DOHH2 (cell line): ENCODE measurements around the gene ARL15.

ENCODE experiments used
- H3F3A ChIP-seq: fragments of 200-600 bp; sonication (generic), shearing (Covaris generic); 2 replicates; pipeline ENCODE4 v1.6.0; 2016; ENCODE audit warnings: antibody characterized with exemption, mild to moderate bottlenecking; ENCODE audit not compliant: control insufficient read depth, insufficient read depth
- H3K27ac ChIP-seq: fragments of 200-600 bp; sonication (generic); 2 replicates; pipeline ENCODE4 v1.5.1; 2014; ENCODE audit warnings: low read depth, mild to moderate bottlenecking, low read length, moderate library complexity
- H3K27me3 ChIP-seq: fragments of 200-600 bp; sonication (generic); 2 replicates; pipeline ENCODE4 v1.6.1; 2014; ENCODE audit warnings: mild to moderate bottlenecking, low read length, mixed read lengths; ENCODE audit not compliant: control insufficient read depth
- H3K36me3 ChIP-seq: fragments of 200-600 bp; sonication (generic); 2 replicates; pipeline ENCODE4 v1.6.1; 2014; ENCODE audit warnings: mild to moderate bottlenecking, low read length, moderate library complexity, mixed read lengths; ENCODE audit not compliant: control insufficient read depth
- H3K4me1 ChIP-seq: fragments of 200-600 bp; sonication (generic); 2 replicates; pipeline ENCODE4 v1.6.1; 2014; ENCODE audit warnings: mild to moderate bottlenecking, low read length, mixed read lengths; ENCODE audit not compliant: control insufficient read depth
- H3K4me2 ChIP-seq: fragments of 200-600 bp; sonication (generic); 2 replicates; pipeline ENCODE4 v1.6.0; 2014; ENCODE audit warnings: mild to moderate bottlenecking, low read length, moderate library complexity
- H3K4me3 ChIP-seq: fragments of 200-600 bp; sonication (generic); 2 replicates; pipeline ENCODE4 v1.5.1; 2014; ENCODE audit warnings: mild to moderate bottlenecking, low read length, mixed read lengths
- H3K79me2 ChIP-seq: fragments of 200-600 bp; sonication (generic); 2 replicates; pipeline ENCODE4 v1.6.1; 2014; ENCODE audit warnings: mild to moderate bottlenecking, low read length, mixed read lengths; ENCODE audit not compliant: control insufficient read depth
- H3K9me2 ChIP-seq: fragments of 200-600 bp; sonication (generic); replicated peaks from 2 replicates; pipeline ENCODE4 v1.6.1; 2014; ENCODE audit warnings: mild to moderate bottlenecking, low read length, mixed read lengths; ENCODE audit not compliant: control insufficient read depth
- H3K9me3 ChIP-seq: fragments of 200-600 bp; sonication (generic); 2 replicates; pipeline ENCODE4 v1.6.1; 2014; ENCODE audit warnings: antibody characterized with exemption, low read length, mixed read lengths; ENCODE audit not compliant: control insufficient read depth, insufficient read depth
- H4K20me1 ChIP-seq: fragments of 200-600 bp; sonication (generic); 2 replicates; pipeline ENCODE4 v1.6.0; 2014; ENCODE audit warnings: low read depth, mild to moderate bottlenecking, antibody characterized with exemption, low read length, moderate library complexity; ENCODE audit not compliant: control insufficient read depth, insufficient read depth
- EZH2phosphoT487 ChIP-seq: fragments of 200-600 bp; sonication (generic); IDR thresholded peaks from 2 replicates; pipeline ENCODE4 v1.6.1; 2017; ENCODE audit warnings: borderline replicate concordance, mild to moderate bottlenecking, antibody characterized with exemption, low read length, moderate library complexity, mixed read lengths
- TF ChIP-seq, protein P1 (sequence below): fragments of 200-600 bp; sonication (generic); IDR thresholded peaks from one replicate; pipeline ENCODE4 v1.5.1; 2014; ENCODE audit warnings: antibody characterized with exemption, mild to moderate bottlenecking, low read depth, low read length; ENCODE audit not compliant: poor library complexity, severe bottlenecking

ARL15 gene

DNA sequence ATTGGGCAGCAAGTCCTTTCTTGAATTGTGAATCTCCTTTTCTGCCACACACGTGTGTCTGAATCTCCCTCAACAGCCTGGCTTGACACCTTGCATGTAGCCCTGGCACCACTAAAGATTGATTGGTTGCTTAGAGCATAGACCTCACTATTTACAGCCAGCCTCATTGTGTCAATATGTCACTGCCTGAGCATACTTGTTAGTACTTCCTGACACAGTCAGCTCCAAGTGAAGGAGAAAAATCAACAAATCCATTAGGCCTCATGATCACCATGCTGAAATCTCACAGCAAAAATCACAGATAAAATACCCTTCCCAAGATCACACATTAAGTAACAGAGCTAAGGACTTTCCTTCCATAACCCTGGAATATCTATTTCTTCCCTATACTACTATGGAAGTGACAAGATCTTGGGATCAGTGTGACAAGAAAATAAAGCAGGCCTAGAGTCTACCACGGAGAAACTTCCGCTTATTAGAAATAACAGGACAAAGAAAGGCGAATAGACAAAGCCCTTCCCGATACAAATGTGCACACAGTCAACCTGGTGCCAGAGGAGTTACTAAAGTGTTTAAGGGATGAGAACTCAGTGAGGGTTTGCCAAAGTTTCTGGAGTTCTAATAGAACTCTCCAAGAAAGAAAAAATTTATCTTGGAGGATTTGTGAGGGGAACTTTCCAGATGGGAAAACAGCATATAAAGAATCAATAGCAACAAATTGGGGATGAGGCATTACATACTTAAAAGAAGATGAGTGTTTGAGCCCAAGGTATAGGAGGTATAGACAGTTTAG lies 5.6 kb upstream of the ARL15 start:
- TF ChIP-seq, protein P1, sequence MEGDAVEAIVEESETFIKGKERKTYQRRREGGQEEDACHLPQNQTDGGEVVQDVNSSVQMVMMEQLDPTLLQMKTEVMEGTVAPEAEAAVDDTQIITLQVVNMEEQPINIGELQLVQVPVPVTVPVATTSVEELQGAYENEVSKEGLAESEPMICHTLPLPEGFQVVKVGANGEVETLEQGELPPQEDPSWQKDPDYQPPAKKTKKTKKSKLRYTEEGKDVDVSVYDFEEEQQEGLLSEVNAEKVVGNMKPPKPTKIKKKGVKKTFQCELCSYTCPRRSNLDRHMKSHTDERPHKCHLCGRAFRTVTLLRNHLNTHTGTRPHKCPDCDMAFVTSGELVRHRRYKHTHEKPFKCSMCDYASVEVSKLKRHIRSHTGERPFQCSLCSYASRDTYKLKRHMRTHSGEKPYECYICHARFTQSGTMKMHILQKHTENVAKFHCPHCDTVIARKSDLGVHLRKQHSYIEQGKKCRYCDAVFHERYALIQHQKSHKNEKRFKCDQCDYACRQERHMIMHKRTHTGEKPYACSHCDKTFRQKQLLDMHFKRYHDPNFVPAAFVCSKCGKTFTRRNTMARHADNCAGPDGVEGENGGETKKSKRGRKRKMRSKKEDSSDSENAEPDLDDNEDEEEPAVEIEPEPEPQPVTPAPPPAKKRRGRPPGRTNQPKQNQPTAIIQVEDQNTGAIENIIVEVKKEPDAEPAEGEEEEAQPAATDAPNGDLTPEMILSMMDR, result no peak
- no peak for TF ChIP-seq EZH2phosphoT487
- H3K4me3 ChIP-seq, result no peak overlapping the region
- no peak overlapping the region for H3K4me2 ChIP-seq

DNA sequence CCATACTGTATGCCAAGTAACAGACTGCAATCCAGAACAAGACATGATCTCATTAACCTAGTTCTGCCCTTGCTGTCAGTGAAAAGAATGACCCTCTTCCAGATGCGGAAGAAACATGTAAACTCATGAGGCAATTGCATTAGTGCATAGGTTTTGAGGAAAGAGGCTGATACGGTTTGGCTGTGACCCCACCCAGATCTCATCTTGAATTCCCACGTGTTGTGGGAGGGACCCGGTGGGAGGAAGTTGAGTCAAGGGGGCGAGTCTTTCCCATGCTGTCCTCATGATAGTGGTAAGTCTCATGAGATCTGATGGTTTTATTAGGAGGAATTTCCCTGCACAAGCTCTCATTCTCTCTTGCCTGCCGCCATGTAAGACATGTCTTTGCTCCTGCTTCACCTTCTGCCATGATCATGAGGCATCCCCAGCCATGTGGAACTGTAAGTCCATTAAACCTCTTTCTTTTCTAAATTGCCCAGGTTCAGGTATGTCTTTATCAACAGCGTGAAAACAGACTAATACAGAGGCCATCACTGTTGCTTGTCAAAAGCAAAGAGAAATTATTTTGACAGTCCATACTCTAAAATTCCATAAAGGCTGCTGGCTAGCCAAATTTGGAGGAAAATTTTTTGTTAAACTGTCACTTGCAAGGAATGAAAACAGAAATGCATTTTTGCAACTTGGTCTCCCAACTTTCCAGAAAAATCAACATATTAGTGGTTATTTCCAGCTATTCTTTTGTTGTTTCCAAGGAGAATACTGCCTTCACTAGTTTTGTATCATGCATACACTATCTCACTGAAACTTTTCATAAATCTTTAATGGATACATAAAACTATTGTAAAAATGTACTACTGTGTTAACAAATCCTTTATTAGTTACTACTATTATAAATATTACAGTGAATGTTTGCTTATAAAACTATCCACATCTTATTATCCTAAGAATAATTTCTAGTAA lies 3.2 kb upstream of the ARL15 start:
- peaks cover 13% of the 10 kb centered on the region for H3K79me2 ChIP-seq
- 0 out of 2 replicates have a peak, but pooled peaks cover 4% of the 10 kb centered on the region for H3K9me3 ChIP-seq
- peaks cover 18% of the 10 kb centered on the region for H3K4me1 ChIP-seq
- no peak overlapping the region for H3K27ac ChIP-seq
- H3K9me2 ChIP-seq, result no peaks in the 10 kb centered on the region
- 0 out of 2 replicates have a peak, but pooled peaks cover 2% of the 10 kb centered on the region for H3K36me3 ChIP-seq
- no peak for TF ChIP-seq EZH2phosphoT487
- TF ChIP-seq, protein P1, result no peak
- H3F3A ChIP-seq, result no peaks in the 10 kb centered on the region
- H3K27me3 ChIP-seq, result peaks cover 6% of the 10 kb centered on the region
- no peaks in the 10 kb centered on the region for H4K20me1 ChIP-seq
- no peak overlapping the region for H3K4me3 ChIP-seq
- H3K4me2 ChIP-seq, result no peak overlapping the region

More for the DNA sequence above, 5.6 kb upstream of the ARL15 start:
- peaks cover 9% of the 10 kb centered on the region for H3K4me1 ChIP-seq
- 0 out of 2 replicates have a peak, but pooled peaks cover 4% of the 10 kb centered on the region for H3K9me3 ChIP-seq
- H3F3A ChIP-seq, result no peaks in the 10 kb centered on the region
- no peaks in the 10 kb centered on the region for H3K9me2 ChIP-seq
- H3K36me3 ChIP-seq, result no peaks in the 10 kb centered on the region
- no peaks in the 10 kb centered on the region for H3K79me2 ChIP-seq
- H4K20me1 ChIP-seq, result no peaks in the 10 kb centered on the region
- peaks cover 15% of the 10 kb centered on the region for H3K27me3 ChIP-seq
- no peak overlapping the region for H3K27ac ChIP-seq

DNA sequence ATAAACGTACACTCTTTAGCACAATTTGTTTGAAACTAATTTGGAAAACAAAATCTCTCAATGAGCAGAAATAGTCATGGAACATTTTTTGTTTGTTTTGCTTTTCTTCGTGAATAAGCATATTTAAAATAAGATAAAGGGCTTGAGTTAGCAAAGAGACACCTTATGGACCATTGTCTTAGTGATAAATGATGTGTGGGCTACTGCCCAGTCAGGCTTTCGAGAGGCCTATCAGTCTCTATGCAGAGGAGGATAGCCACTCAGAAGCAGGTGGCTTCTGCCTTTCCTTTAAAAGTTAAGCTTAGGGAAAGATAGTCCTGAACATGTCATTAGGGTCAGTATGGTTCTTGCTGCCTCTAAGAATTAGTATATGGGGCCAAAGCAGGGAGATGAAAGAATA lies 2.1 kb upstream of the ARL15 start:
- H3K36me3 ChIP-seq, result 0 out of 2 replicates have a peak, but pooled peaks cover 2% of the 10 kb centered on the region
- 0 out of 2 replicates have a peak, but pooled peaks cover 4% of the 10 kb centered on the region for H3K9me3 ChIP-seq
- TF ChIP-seq, protein P1, result no peak
- no peak for TF ChIP-seq EZH2phosphoT487
- peaks cover 13% of the 10 kb centered on the region for H3K79me2 ChIP-seq
- H3K27me3 ChIP-seq, result peaks cover 3% of the 10 kb centered on the region
- H3K9me2 ChIP-seq, result no peaks in the 10 kb centered on the region
- no peak overlapping the region for H3K4me3 ChIP-seq
- H3F3A ChIP-seq, result no peaks in the 10 kb centered on the region
- H4K20me1 ChIP-seq, result no peaks in the 10 kb centered on the region
- peaks cover 18% of the 10 kb centered on the region for H3K4me1 ChIP-seq
- H3K27ac ChIP-seq, result no peak overlapping the region
- no peak overlapping the region for H3K4me2 ChIP-seq
